Lung (tissue), 12 donors: ENCODE results near the gene TRPV5. TPM values are rescaled to one million over a fixed set of nuclear protein-coding genes. Genes with fewer than 3 reads are reported as not detected.
A peak's percentile ranks its signal among the peaks of the same experiment; 100 is the strongest.

Source experiments
- ATAC-seq: fragments of 200-7000 bp; cut with Tn5 transposase; one replicate; pipeline ENCODE4 v1.9.1; 2020; ENCODE audit warnings: moderate number of reproducible peaks; ENCODE audit not compliant: insufficient read depth, low FRiP score
- DNase-seq, 3 donors: peaks; one replicate each; pipeline ENCODE4 v3.0.0-alpha.2; 2013 to 2017
- H3K27ac ChIP-seq, 2 donors: one replicate each; pipeline ENCODE4 v1.5.1; 2013; ENCODE audit warnings: mild to moderate bottlenecking in 2 of 2, moderate library complexity in 2 of 2, control low read depth in 1 of 2, inconsistent platforms in 1 of 2, low read depth in 1 of 2, low read length in 1 of 2
- H3K27me3 ChIP-seq, 3 donors: one replicate each; pipeline ENCODE4 v1.5.1; 2013; ENCODE audit warnings: low read length in 2 of 3; ENCODE audit not compliant: control insufficient read depth in 3 of 3, insufficient read depth in 3 of 3
- H3K36me3 ChIP-seq, 4 donors: one replicate each; pipeline ENCODE4 v1.5.1; 2013; ENCODE audit warnings: low read length in 4 of 4, mild to moderate bottlenecking in 1 of 4, moderate library complexity in 1 of 4; ENCODE audit not compliant: control insufficient read depth in 4 of 4, insufficient read depth in 4 of 4
- H3K4me1 ChIP-seq, 5 donors: one replicate each; pipeline ENCODE4 v1.5.1; 2013; ENCODE audit warnings: low read length in 5 of 5, mild to moderate bottlenecking in 2 of 5, moderate library complexity in 1 of 5; ENCODE audit not compliant: control insufficient read depth in 5 of 5, insufficient read depth in 5 of 5
- H3K4me3 ChIP-seq: one replicate; pipeline ENCODE4 v1.5.1; 2013; ENCODE audit warnings: mild to moderate bottlenecking, control low read depth, moderate library complexity
- H3K9ac ChIP-seq, 2 donors: one replicate each; pipeline ENCODE4 v1.5.1; 2013; ENCODE audit warnings: low read length in 2 of 2, control low read depth in 1 of 2; ENCODE audit not compliant: insufficient read depth in 1 of 2
- H3K9me3 ChIP-seq, 4 donors: one replicate each; pipeline ENCODE4 v1.5.1; 2013; ENCODE audit warnings: low read length in 3 of 4, mild to moderate bottlenecking in 1 of 4, moderate library complexity in 1 of 4; ENCODE audit not compliant: control insufficient read depth in 4 of 4, insufficient read depth in 3 of 4
- WGBS, 2 donors: extraction: QIAGEN DNeasy Blood & Tissue Kit; methylation state at CpG; one replicate each; pipeline ENCODE4 v1.1.7; 2013; 5-methylcytosine and 5-hydroxymethylcytosine counted together
- polyA plus RNA-seq, 2 donors: library from polyadenylated mRNA; stranded (reverse); fragments of 200-250 nt; gene quantifications; one replicate each; pipeline ENCODE4 v1.2.1, GENCODE V29; 2013
- total RNA-seq, 2 donors: library from RNA; depleted of rRNA in 1 of 2; stranded (reverse); fragments of >200 nt in 1 of 2; gene quantifications; one replicate each; pipeline ENCODE4 v1.2.1, GENCODE V29; 2014 to 2021
- TF ChIP-seq, protein P1 (sequence below): IDR thresholded peaks from 2 replicates; pipeline ENCODE4 v1.5.1; 2012; ENCODE audit warnings: mild to moderate bottlenecking; ENCODE audit errors: control extremely low read depth, extremely low read depth
- donor health status: control.
- donor health status: control.
- donor health status: Bipolar disorder and iron deficiency.
- donor health status: healthy.
- donor health status: DM: yes; HTN: yes; CAD: no.

The TRPV5 gene
- total and polyA plus RNA-seq, 4 donors = 0.05 TPM; not detected in 3

GRCh38 chr7:142901426-142902259, 31.9 kb downstream of the TRPV5 start:
- no peak for ATAC-seq
- peaks cover 0 to 3% (median 0%) of the 10 kb centered on the region in 3 donors for H3K27me3 ChIP-seq
- 86% methylated on average over 15 of the region's 15 CpGs for WGBS, 2 donors

DNA sequence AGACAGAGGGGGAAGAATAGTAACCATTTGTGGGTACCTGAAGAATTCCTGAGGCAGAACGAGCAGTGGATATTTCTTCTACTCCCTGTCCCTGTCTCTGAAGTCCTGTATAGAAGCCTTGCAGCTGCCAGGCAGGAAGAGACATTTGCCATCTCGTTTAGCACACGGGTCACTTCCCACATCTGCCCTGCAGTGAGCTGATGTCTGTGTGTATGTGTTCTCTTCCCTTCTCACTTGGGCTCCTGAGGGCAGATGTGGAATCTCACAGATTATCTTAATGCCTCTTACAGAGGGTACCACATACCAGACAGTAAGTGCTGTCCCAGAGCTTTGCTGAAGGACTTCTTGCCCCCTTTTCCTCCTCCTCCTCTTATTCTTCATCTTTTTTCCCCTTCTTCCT, 33.9 kb downstream of the TRPV5 start:
- no peak for ATAC-seq
- WGBS, 2 donors = 34 to 36% methylated on average over 3 of the region's 3 CpGs
- peaks cover 0 to 3% (median 0%) of the 10 kb centered on the region in 3 donors for H3K27me3 ChIP-seq
- H3K9me3 ChIP-seq = no peaks in the 10 kb centered on the region
- TF ChIP-seq, protein P1, sequence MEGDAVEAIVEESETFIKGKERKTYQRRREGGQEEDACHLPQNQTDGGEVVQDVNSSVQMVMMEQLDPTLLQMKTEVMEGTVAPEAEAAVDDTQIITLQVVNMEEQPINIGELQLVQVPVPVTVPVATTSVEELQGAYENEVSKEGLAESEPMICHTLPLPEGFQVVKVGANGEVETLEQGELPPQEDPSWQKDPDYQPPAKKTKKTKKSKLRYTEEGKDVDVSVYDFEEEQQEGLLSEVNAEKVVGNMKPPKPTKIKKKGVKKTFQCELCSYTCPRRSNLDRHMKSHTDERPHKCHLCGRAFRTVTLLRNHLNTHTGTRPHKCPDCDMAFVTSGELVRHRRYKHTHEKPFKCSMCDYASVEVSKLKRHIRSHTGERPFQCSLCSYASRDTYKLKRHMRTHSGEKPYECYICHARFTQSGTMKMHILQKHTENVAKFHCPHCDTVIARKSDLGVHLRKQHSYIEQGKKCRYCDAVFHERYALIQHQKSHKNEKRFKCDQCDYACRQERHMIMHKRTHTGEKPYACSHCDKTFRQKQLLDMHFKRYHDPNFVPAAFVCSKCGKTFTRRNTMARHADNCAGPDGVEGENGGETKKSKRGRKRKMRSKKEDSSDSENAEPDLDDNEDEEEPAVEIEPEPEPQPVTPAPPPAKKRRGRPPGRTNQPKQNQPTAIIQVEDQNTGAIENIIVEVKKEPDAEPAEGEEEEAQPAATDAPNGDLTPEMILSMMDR = no peak
- no peaks in the 10 kb centered on the region for H3K4me1 ChIP-seq
- H3K36me3 ChIP-seq = no peaks in the 10 kb centered on the region
- no peak for DNase-seq
- H3K4me3 ChIP-seq = no peak overlapping the region
- no peak overlapping the region for H3K27ac ChIP-seq
- no peak overlapping the region for H3K9ac ChIP-seq

More at GRCh38 chr7:142901426-142902259, 31.9 kb downstream of the TRPV5 start:
- H3K27ac ChIP-seq = no peak overlapping the region
- H3K9ac ChIP-seq = no peak overlapping the region
- TF ChIP-seq, protein P1 = no peak
- H3K4me3 ChIP-seq = no peak overlapping the region
- no peaks in the 10 kb centered on the region for H3K9me3 ChIP-seq
- no peak for DNase-seq
- H3K4me1 ChIP-seq = no peaks in the 10 kb centered on the region
- H3K36me3 ChIP-seq = no peaks in the 10 kb centered on the region

DNA sequence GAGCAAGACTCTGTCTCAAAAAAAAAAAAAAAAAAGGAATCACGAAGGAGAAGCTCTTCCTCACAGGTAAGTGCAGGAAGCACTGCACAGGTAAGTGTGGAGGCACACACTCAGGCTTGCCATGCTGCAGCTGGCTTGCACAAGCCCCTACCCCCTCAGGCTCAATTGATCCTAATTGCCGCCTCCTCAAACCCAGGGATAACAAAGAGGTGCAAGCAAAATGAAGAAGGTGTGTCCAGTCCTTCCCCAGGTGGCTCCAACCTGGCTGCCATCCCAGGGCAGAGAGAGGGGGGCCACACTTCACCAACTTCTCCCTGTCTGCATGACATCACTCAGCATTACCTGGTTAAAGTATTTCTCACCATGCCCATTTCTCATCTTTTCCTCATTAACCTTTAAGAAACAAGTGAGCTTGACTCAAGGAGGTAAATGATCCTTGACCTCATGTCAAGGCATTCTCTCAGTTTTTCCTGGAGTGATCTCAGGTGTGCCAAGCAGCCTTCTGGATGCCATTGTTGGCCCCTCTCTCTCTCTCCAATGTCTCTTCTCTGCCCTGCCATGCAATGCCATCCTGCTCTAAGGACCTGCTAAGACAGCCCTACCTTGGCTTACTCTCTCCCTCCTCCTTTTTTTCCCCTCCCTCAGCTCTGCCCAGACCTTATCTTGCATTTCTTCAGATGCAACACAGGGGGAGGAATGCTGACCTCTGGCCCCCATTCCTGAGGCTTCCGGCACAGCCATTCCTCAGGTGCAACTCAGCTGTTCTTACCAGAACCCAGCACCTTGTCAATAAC, 35.0 kb downstream of the TRPV5 start:
- H3K9ac ChIP-seq = no peak overlapping the region
- peaks cover 0 to 3% (median 0%) of the 10 kb centered on the region in 3 donors for H3K27me3 ChIP-seq
- TF ChIP-seq, protein P1 = no peak
- no peaks in the 10 kb centered on the region for H3K36me3 ChIP-seq
- H3K27ac ChIP-seq = no peak overlapping the region
- peak; percentile 50 for ATAC-seq
- DNase-seq = peak in 1 of 3 donors; percentile 26
- no peak overlapping the region for H3K4me3 ChIP-seq
- H3K9me3 ChIP-seq = no peaks in the 10 kb centered on the region
- WGBS, 2 donors = 62 to 68% methylated on average over 3 of the region's 3 CpGs
- H3K4me1 ChIP-seq = no peaks in the 10 kb centered on the region
